HG03520 (cell line): Measurements from ENCODE around the gene TADA2A.

Source experiments
- ATAC-seq: cut with Tn5 transposase; IDR thresholded peaks from one replicate; pipeline ENCODE4 v1.9.1; 2021; ENCODE audit warnings: mild to moderate bottlenecking, moderate library complexity; ENCODE audit not compliant: unreplicated experiment

The TADA2A gene

DNA sequence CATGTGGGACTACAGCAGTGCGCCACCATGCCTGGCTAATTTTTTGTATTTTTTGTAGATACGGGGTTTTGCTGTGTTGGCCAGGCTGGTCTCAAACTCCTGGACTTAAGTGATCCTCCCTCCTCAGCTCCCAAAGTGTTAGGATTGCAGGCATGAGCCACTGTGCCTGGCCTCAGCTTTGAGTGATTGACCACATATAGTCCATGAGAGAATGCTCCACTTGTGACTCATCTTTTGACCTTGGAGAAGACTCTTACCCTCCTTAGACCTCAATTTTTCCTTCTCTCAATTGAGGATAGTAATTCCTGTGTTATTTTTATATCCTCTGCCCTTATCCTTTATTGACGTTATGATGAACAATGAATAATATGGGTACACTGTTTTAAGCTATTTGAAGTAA lies 52.1 kb downstream of the TADA2A start:
- ATAC-seq, result no peak

GRCh38 chr17:37461668-37462067 lies 55.0 kb downstream of the TADA2A start:
- ATAC-seq, result no peak

DNA sequence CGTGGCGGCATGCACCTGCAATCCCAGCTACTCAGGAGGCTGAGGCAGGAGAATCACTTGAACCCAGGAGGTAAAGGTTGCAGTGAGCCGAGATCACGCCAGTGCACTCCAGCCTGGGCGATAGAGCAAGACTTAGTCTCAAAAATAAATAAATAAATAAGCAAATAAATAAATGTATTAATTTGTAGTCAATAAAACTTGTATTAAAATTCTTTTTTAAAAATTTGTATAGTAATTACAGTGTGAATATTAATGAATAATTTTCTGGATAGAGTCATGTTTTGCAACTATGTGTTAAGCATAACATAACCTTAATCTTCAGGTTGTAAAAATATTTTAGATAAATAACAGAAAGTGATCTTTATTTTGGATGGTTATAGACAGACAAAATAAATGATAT lies 55.8 kb downstream of the TADA2A start:
- ATAC-seq, result no peak

- ATAC-seq, result no peak
Observed at GRCh38 chr17:37463039-37463438, 56.4 kb downstream of the TADA2A start.

GRCh38 chr17:37465069-37465616 lies 58.5 kb downstream of the TADA2A start:
- no peak for ATAC-seq

GRCh38 chr17:37466471-37466870 lies 59.8 kb downstream of the TADA2A start:
- no peak for ATAC-seq

DNA sequence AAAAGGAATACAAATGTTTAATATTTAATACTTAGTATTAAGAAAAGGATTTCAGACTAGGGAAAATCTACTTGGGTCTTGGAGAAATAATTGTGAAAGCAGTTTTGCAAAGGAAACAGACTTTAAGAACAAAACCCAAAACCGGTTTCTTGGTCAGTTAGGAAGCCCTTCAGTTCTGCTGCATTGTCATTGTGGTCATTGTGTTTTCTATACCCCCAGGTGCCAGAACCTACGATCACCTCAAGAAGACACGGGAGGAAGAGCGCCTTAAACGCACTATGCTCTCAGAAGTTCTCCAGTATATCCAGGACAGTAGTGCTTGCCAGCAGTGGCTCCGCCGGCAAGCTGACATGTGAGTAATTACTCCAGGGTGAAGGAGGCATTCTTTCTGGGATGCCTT lies 63.5 kb downstream of the TADA2A start:
- ATAC-seq, result no peak

- no peak for ATAC-seq
Observed at GRCh38 chr17:37475731-37476420, 69.2 kb downstream of the TADA2A start.

GRCh38 chr17:37476431-37477120 lies 69.9 kb downstream of the TADA2A start:
- ATAC-seq, result no peak

GRCh38 chr17:37478187-37478586 lies 71.5 kb downstream of the TADA2A start:
- ATAC-seq, result no peak

- ATAC-seq, result no peak
Observed at GRCh38 chr17:37479025-37479424, 72.3 kb downstream of the TADA2A start.

DNA sequence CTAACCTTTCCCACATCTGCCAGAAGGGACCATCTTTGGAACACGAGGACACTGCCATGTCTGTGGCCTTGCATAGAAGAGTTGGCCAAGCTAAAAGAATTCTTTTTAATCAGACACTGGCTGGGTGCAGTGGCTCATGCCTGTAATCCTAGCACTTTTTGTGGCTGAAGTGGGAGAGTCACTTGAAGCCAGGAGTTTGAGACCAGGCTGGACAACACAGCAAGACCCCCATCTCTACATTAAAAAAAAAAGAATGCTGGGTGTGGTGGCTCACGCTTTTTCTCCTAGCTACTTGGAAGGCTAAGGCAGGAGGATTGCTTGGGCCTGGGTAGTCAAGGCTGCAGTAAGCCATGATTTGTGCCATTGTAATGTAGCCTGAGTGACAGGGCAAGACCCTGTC lies 73.7 kb downstream of the TADA2A start:
- no peak for ATAC-seq

GRCh38 chr17:37481001-37481665 lies 74.4 kb downstream of the TADA2A start:
- ATAC-seq, result no peak

GRCh38 chr17:37483311-37484039 lies 76.8 kb downstream of the TADA2A start:
- ATAC-seq, result no peak

- no peak for ATAC-seq
Observed at GRCh38 chr17:37485938-37486570, 79.4 kb downstream of the TADA2A start.

GRCh38 chr17:37488009-37488604 lies 81.4 kb downstream of the TADA2A start:
- no peak for ATAC-seq

- ATAC-seq, result no peak
Observed at GRCh38 chr17:37488607-37489196, 82.0 kb downstream of the TADA2A start.

DNA sequence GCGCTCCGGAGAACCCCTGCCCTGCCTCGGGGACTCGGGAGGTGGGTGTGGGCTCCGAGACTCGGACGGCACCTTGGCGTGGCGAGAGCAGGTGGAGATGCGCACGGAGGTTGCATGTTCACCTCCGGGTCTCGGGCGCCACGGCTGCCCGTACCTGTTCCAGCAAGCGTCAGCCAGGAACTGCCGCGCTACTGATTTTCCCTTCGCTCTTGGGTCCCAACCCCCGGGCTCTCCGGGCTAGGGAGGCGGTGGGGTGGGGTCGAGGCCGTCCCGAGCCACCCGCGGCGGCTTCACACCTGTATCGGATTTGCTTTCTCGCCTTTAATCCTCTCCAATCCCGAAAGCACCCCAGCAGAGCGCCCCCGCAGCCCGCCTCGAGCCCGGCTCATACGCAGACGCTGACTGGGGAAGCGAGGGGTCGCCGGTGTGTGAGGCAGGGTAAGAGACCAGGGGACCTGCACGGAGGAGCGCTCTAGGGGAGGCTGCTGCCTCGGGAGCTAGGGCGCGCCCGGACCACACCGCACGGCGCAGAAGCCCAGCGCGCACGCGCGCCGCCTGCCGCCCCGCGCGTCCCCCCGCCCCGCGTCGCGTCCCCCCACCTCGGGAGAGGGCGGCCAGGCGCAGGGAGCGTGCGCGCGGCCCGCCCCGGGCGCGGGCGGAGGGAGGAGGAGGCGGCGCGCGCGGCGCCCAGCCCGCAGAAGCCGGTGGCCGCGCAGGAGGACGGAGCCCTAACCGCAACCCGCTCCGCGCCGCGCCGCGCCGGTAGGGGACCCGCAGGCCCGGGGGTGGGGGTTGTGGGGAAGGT lies 82.7 kb downstream of the TADA2A start, which contains the start of gene DUSP14:
Gene DUSP14, plus strand, starts transcription at position 695 of the 805 bp plus-strand sequence. CDS start 22,382 bp downstream, outside the sequence.
- ATAC-seq, result peak; percentile 49
